GM12892 (cell line): ENCODE results near the gene CRPPA.
"Not testable (repeated sequence)": the region's sequence is repeated elsewhere in the genome, so short reads cannot be mapped to it uniquely, and the experiment has no call there.

Experiments
- DNase-seq: peaks from one replicate; pipeline ENCODE4 v3.0.0; 2011; ENCODE audit not compliant: insufficient read length
- FAIRE-seq: peaks from 2 replicates; lab custom pipeline; 2011; peaks lifted over from hg19 to GRCh38; lab: Jason Lieb, UNC
- POLR2A ChIP-seq: IDR thresholded peaks from 2 replicates; pipeline ENCODE4 v1.6.1; 2011; ENCODE audit warnings: low read depth, low read length, control low read depth
- POLR2AphosphoS5 ChIP-seq: IDR thresholded peaks from 2 replicates; pipeline ENCODE4 v1.6.1; 2011; ENCODE audit warnings: low read depth, low read length, control low read depth
- TAF1 ChIP-seq: IDR thresholded peaks from 2 replicates; pipeline ENCODE4 v1.6.1; 2011; ENCODE audit warnings: low read depth, mild to moderate bottlenecking, control low read depth, low read length, borderline replicate concordance

Gene CRPPA

DNA sequence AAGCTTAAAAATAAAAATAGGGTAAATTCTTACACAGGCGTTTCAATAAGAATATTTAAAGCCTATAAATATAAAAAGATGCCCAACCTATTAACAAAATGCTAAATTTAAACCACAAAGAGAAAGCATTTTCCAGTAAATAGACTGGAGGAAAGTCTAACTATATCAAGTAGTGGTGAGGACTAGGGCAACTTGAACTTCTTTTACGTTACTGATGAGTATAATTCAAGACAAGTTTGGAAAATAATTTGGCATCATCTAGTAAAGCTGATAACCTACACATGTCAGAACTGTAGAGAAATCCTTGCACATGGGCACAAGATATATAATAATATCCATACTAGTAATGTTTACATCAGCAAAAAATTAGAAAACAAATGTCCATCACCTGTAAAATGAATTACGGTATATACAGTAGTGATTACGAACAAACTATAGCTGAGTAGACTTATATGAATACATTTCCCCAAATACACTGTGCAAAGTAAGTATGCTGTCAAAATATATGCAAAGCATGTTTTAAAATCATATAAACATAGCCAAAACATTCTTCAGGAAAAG lies 27.4 kb downstream of the CRPPA start:
- TF ChIP-seq POLR2AphosphoS5 (no peak), POLR2A (no peak), TAF1 (no peak)
- FAIRE-seq (no peak), DNase-seq (no peak)

- no peak for TF ChIP-seq POLR2A
- TF ChIP-seq POLR2AphosphoS5 = no peak
- TF ChIP-seq TAF1 = no peak
- FAIRE-seq (no peak), DNase-seq (no peak)
Observed at GRCh38 chr7:16392990-16393523, 28.3 kb downstream of the CRPPA start.

DNA sequence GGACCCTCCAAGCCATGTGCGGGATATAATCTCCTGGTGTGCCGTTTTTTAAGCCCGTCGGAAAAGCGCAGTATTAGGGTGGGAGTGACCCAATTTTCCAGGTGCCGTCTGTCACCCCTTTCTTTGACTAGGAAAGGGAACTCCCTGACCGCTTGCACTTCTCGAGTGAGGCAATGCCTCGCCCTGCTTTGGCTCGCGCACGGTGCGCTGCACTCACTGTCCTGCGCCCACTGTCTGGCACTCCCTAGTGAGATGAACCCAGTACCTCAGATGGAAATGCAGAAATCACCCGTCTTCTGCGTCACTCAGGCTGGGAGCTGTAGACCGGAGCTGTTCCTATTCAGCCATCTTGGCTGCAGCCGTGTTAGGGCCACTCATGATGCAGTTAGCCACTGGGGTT lies 37.6 kb downstream of the CRPPA start:
- not testable (repeated sequence) for FAIRE-seq, DNase-seq

DNA sequence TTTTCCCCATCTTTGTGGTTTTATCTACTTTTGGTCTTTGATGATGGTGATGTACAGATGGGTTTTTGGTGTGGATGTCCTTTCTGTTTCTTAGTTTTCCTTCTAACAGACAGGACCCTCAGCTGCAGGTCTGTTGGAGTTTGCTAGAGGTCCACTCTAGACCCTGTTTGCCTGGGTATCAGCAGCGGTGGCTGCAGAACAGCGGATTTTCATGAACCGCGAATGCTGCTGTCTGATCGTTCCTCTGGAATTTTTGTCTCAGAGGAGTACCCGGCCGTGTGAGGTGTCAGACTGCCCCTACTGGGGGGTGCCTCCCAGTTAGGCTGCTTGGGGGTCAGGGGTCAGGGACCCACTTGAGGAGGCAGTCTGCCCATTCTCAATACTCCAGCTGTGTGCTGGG lies 38.2 kb downstream of the CRPPA start:
- not testable (repeated sequence) for DNase-seq

More for the DNA sequence above, 38.2 kb downstream of the CRPPA start:
- FAIRE-seq = not testable (repeated sequence)
